HG03521 (cell line): ENCODE data around the gene NTSR2.

Experiments used
- ATAC-seq: cut with Tn5 transposase; IDR thresholded peaks from one replicate; pipeline ENCODE4 v1.9.1; 2021; ENCODE audit warnings: mild to moderate bottlenecking, moderate library complexity; ENCODE audit not compliant: unreplicated experiment

The NTSR2 gene

GRCh38 chr2:11630855-11631254 is 39.1 kb downstream of the NTSR2 start:
- ATAC-seq, result no peak

GRCh38 chr2:11629851-11630250 is 40.1 kb downstream of the NTSR2 start:
- ATAC-seq, result no peak

GRCh38 chr2:11629215-11629614 is 40.8 kb downstream of the NTSR2 start:
- ATAC-seq, result no peak

- ATAC-seq, result no peak
These were observed 41.3 kb downstream of the NTSR2 start for GRCh38 chr2:11628675-11629074.

- no peak for ATAC-seq
These were observed 44.3 kb downstream of the NTSR2 start for GRCh38 chr2:11625671-11626070.

GRCh38 chr2:11624893-11625292 is 45.1 kb downstream of the NTSR2 start:
- ATAC-seq, result no peak

- no peak for ATAC-seq
These were observed 47.4 kb downstream of the NTSR2 start for GRCh38 chr2:11622611-11623010.

- no peak for ATAC-seq
These were observed 48.6 kb downstream of the NTSR2 start for GRCh38 chr2:11621410-11621809.

- no peak for ATAC-seq
These were observed 51.3 kb downstream of the NTSR2 start for GRCh38 chr2:11618708-11619062.

GRCh38 chr2:11617984-11618707 is 51.8 kb downstream of the NTSR2 start:
- no peak for ATAC-seq

- ATAC-seq, result no peak
These were observed 52.5 kb downstream of the NTSR2 start for GRCh38 chr2:11617527-11617926.

GRCh38 chr2:11616851-11617415 is 53.1 kb downstream of the NTSR2 start:
- no peak for ATAC-seq

- ATAC-seq, result no peak
These were observed 53.8 kb downstream of the NTSR2 start for GRCh38 chr2:11616097-11616687.

GRCh38 chr2:11615209-11615608 is 54.8 kb downstream of the NTSR2 start:
- no peak for ATAC-seq

GRCh38 chr2:11613297-11613696 is 56.7 kb downstream of the NTSR2 start:
- ATAC-seq, result no peak

- no peak for ATAC-seq
These were observed 57.3 kb downstream of the NTSR2 start for GRCh38 chr2:11612553-11613215.

- no peak for ATAC-seq
These were observed 58.7 kb downstream of the NTSR2 start for GRCh38 chr2:11611251-11611650.

GRCh38 chr2:11610624-11611242 is 59.3 kb downstream of the NTSR2 start:
- ATAC-seq, result no peak
